ENCODE measurements around the gene COL23A1. TPM values are rescaled to one million over a fixed set of nuclear protein-coding genes. Genes with fewer than 3 reads are reported as not detected.

COL23A1 gene
- total and polyA plus RNA-seq, 2 of the 13 experiments (the other 11 are each of a cell fraction or from before 2014, with no cell fraction given), result not detected

GRCh38 chr5:178204182-178204934, 385.8 kb downstream of the COL23A1 start, which contains the start of gene HNRNPAB (continued):
- TF ChIP-seq AHDC1 (CRISPR knock-in tag; IDR thresholded peaks at IDR 0.05; ENCODE audit: borderline replicate concordance) (peak; percentile 16; the same call in 1 of the 2 replicates), KDM1A (CRISPR knock-in tag; IDR thresholded peaks at IDR 0.05) (no peak), ZNF773 (CRISPR knock-in tag; IDR thresholded peaks at IDR 0.05; ENCODE audit: borderline replicate concordance) (0 out of 2 replicates have a peak, but pooled peaks have one; percentile 14), SALL1 (CRISPR knock-in tag; IDR thresholded peaks at IDR 0.05) (peak; percentile 65; the same call in 1 of the 2 replicates), ZMYM2 (CRISPR knock-in tag; IDR thresholded peaks at IDR 0.05) (no peak), MED13 (CRISPR knock-in tag; IDR thresholded peaks at IDR 0.05) (no peak; the same call in 1 of the 2 replicates), THRA (CRISPR knock-in tag; IDR thresholded peaks at IDR 0.05; ENCODE audit: borderline replicate concordance) (peak; percentile 57), ZNF549 (CRISPR knock-in tag; IDR thresholded peaks at IDR 0.05) (no peak), CREBL2 (CRISPR knock-in tag; IDR thresholded peaks at IDR 0.05; ENCODE audit: borderline replicate concordance) (no peak), HCFC1 (IDR thresholded peaks at IDR 0.05; ENCODE audit: low read depth, low read length) (peak; percentile 34; the same call in 1 of the 2 replicates), HHEX (CRISPR knock-in tag; IDR thresholded peaks at IDR 0.05) (no peak), MEF2D (CRISPR knock-in tag; IDR thresholded peaks at IDR 0.05) (peak; percentile 68), ZNF530 (CRISPR knock-in tag; IDR thresholded peaks at IDR 0.05; ENCODE audit: low read depth) (no peak), HDAC2 (CRISPR knock-in tag; IDR thresholded peaks at IDR 0.05) (peak; percentile 67), ZNF343 (CRISPR knock-in tag; IDR thresholded peaks at IDR 0.05) (peak; percentile 93), AKNA (CRISPR knock-in tag; IDR thresholded peaks at IDR 0.05; ENCODE audit: borderline replicate concordance) (peak; percentile 83; the same call in 1 of the 2 replicates), MAX (IDR thresholded peaks at IDR 0.05) (peak; percentile 95)
